GM18909 (cell line): ENCODE data around the gene POC5.
"Not testable (repeated sequence)": the region's sequence is repeated elsewhere in the genome, so short reads cannot be mapped to it uniquely, and the experiment has no call there.

Experiments
- ATAC-seq: cut with Tn5 transposase; IDR thresholded peaks from one replicate; pipeline ENCODE4 v1.9.1; 2021; ENCODE audit warnings: mild to moderate bottlenecking; ENCODE audit not compliant: unreplicated experiment, poor library complexity

The POC5 gene

DNA sequence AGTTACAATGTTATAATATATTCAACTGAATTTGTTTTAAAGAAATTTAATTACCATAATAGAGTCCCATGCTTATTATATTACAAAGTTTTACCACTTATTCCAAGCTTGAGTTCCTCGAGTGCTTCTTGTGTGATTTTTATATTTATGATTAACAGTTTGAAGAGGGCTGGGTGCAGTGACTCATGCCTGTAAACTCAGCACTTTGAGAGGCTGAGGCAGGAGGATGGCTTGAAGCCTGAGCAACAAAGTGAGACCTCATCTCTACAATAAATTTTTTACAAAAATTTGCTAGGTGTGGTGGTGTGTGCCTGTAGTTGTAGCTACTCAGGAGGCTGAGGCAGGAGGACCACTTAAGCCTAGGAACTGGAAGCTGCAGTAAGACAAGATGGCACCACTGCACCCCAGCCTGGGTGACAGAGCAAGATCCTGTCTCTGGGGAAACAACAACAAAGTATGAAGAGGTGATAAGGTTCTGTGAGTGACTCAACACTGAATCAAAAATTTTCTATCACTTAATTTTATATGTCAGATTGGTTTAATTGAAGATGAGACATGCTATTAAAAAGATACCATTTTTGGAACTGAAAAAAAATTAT, 9.2 kb downstream of the POC5 start:
- ATAC-seq = no peak

DNA sequence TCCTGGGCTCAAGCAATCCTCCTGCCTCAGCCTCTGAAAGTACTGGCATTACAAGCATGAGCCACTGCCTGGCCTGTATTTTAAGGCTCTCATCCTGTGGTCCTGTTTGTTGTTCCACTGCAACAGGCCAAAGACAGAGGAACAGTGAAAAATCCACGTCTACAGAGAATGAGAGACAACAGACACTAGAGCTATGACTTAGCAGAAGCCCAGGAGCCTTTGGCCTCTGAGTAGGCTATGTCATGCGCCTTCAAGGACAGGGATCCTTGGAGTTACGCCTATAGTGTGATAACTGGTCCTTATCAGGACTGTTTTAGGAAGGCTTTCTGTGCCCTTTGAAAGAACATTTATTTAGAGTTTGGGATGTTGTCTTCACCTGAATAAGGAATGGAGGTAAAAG, 10.5 kb downstream of the POC5 start:
- ATAC-seq = no peak

DNA sequence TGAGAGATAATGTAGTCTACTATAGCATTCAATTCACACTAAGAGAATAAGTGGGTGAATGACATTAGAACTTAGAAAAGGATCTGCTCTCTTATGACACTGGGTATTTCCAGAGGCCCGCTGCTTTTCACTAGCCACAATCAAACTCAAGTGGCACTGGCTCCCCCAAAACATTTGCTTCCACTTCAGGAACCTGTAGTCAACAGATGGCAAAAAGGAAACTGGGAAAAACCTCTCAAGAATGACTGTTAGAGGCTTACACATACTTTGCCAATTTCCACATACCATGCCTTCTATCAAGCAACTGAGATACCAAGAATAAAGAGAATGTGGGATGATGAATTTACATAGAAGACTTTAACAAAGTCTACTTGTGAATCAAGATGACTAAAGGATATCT, 11.2 kb downstream of the POC5 start:
- ATAC-seq = no peak

DNA sequence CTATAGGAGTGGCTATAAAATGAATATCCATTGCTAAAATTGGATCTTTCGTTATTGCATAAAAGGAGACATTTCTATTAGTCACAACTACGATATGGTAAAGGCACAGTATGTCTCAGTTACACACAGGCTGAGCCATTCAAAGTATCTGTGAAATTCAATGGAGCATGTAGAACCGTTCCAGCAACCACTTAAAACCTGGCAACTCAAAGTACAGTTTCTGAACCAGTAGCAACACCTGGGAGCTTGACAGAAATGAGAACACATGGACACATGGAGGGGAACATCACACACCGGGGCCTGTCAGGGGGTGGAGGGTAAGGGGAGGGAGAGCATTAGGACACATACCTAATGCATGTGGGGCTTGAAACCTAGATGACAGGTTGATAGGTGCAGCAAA, 15.4 kb downstream of the POC5 start:
- no peak for ATAC-seq

DNA sequence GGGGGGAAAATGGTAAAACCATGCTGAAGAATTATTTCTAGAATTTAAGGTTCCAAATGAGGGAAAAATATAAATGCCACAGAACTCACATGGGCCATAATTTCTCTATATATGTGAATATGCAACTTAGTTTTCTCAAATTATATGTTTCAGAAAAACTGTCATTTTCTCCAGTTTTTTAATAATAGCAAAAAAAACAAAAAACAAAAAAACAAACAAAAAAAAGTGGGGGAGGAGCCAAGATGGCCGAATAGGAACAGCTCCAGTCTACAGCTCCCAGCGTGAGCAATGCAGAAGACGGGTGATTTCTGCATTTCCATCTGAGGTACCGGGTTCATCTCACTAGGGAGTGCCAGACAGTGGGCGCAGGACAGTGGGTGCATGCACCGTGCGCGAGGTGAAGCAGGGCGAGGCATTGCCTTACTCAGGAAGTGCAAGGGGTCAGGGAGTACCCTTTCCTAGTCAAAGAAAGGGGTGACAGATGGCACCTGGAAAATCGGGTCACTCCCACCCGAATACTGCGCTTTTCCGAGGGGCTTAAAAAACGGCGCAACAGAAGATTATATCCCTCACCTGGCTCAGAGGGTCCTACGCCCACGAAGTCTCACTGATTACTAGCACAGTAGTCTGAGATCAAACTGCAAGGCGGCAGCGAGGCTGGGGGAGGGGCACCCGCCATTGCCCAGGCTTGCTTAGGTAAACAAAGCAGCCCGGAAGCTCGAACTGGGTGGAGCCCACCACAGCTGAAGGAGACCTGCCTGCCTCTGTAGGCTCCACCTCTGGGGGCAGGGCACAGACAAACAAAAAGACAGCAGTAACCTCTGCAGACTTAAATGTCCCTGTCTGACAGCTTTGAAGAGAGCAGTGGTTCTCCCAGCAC, 21.5 kb downstream of the POC5 start:
- ATAC-seq = not testable (repeated sequence)

DNA sequence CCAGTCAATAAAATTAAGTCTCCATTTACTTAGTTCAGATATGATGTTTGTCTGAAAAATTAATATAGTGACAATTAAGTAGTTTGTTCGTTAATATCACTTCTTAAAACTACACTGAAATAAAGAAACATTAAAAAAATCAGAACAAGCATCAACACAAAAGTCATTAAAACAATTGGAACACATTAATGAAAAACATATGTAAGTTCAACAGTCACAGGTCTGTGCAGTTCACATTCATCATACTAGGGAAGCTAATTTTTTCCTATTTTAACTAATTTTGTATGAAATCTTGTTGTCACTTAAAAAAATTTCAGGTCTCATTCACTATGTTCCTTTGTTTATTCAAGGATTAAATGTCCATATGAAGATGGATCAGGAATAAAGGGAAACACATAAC, 22.5 kb downstream of the POC5 start:
- no peak for ATAC-seq

DNA sequence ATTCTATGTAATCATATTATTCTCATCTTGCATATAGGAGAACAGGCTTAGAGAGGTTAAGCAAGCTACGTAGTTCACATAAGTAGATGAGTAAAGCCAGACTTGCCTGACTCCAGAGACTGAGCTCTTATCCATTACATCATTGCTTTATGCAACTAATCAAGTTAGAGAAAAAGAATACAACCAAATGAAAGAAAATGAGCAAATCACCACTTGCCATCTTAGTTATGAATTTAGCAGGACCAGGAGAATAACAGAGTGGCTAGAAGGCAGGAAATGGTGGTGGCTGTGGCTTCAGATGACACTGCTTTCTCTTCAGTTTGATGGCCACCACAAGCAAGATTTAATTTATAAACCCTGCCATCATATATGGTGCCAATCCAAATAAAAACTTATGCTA, 26.6 kb downstream of the POC5 start:
- no peak for ATAC-seq

DNA sequence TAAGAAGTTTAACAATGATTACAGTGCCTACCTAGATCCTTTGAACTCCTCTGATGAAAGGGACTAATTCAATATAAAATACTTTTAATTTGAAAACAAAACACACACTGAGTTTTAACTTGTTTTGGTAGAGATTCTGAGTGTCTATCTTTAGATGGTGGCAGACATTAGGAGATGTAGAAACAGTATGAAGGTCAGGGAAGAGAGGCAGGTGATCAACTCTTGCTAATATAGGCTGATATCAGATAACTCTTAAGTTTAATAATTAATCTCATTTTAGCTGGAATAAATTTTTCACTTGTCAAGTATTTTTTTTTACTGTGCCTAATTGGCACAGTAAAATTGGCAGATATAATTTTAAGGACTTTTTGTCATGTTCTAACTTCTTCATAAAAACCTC, 30.8 kb downstream of the POC5 start:
- no peak for ATAC-seq

DNA sequence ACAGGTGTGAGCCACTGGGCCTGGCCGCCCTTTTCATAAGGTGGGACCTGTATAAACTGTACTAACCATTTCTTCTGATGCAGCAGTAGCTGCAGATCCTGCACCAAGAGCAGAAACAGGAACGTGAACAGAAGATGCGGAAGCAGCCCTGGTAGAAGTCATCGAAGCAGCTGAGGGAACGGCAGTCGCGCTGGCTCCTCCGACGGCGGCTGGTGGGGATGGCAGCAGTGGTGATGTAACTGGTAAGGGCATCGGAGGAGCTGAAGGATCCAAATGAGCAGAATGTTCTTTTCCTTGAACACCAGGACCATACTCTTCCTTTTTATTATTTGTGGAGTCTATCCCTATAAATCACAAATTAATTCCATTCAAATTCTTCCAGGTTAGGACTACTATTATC, 32.1 kb downstream of the POC5 start:
- no peak for ATAC-seq

DNA sequence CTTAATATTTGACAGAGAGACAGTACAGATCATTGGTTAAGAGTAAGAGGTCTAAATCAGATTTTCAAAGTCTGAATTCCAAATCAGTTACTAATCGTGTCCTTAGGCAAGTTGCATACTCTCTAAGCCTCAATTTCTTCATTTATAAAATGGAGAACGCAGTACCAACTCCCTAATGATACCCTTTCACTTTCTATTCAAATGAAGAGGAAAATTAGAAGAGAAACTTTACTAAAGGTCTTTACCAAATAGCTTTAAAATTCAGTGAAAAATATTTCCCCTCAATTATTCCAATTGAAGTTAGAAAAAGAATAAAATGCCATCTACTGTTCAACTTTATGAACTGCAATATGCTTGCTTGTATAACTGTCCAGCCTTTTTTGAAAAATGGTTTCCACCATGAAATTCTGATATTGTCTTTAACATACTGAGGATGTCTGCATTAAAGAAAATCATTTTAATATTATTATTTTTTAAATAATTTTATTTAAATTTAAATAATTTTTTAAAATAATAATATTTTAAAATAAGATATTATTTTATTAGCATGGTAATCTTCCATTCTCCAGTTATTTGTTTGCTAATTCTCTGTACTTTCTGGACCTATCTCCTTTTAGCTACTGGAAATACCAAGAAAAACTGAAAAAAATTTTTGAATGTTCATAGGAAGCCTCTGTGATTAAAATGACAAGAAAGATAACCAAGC, 36.0 kb downstream of the POC5 start:
- ATAC-seq = no peak

DNA sequence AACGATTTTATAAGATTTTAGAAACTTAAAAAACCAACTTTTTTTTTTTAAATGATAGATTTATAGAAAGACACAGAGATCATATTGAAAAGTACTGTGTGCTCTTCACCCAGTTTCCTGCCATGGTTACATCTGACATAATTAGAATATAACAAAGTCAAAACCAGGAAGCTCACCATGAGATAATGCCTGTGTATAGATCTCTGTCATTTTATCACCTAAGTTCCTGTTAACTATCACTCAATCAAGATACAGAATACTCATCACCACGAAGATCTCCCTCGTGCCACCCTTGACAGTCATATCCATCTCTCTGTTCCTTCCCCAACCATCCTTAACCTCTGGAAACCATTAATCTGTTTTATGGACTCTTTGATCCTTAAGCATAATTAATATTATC, 39.1 kb downstream of the POC5 start:
- no peak for ATAC-seq

DNA sequence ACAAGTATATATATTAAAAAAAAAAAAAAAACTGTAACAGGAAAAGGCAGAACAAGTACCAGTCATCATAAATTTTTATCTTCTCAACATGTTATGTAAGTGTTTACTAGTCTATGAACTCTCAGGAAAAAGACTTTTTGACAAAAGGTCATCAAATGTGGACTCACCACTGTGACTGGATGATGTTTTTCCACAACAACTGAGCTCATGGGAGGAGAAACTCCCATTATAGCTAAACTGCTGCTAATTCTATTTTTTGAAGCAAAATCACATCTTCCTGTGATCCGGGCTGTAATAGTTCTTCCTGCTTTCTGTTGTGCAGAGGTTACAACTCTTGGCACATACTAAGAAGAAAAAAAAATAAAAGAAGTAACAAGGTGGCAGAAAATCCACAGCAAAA, 39.6 kb downstream of the POC5 start:
- ATAC-seq = no peak

DNA sequence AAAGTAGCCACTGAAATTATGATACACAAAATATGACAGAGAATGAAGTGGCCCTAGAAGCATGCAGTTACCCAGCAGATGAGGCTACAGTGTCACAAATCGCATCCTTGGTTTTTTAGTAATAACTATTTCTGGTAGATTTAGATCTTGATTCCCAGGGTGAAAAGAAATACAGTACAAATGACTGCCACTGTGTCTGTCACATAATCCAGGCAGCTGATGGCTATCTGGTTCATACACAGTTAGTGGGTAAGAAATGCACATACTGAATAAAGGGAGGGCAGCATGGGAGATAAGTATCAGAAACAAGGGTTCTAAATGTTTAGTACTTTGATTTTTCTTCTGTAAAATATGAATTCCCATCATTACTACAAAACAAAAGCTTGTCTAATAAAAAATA, 41.5 kb downstream of the POC5 start:
- no peak for ATAC-seq

DNA sequence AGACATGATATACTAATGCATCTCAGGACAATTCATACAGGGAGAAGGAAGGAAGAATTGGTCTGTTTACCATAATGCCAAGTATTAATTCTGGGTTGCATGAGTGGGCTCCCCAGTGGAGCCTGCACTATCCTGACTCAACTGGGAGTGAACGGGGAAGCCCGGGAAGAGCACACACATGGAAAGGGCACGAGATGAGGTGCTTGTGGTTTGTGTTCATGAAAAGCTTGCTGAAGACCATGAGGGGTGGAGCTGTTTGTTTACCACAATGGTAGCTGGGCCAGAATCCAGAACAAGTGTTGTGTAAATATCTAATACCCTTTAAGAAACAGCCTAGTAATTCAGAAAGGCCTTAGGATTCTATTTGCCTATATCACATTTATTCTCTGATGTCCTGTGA, 44.6 kb downstream of the POC5 start:
- no peak for ATAC-seq

DNA sequence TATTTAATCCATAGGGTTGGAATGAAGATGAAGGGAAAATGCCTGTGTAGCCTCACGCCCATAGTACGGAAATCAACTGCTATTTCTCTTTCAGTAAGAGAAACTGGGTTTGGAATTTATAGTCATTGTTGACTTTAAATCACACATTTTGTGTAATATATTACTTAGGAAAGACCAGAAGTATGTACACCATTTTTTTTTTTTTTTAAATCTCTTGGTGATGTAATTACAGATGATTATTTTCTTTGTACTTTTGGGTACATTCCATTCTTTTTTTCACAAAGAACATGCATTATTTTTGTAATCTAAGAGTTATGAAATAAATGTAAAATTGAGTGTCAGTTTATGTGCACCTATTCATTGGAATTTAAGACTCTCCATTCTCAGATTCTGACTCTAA, 45.7 kb downstream of the POC5 start:
- no peak for ATAC-seq

DNA sequence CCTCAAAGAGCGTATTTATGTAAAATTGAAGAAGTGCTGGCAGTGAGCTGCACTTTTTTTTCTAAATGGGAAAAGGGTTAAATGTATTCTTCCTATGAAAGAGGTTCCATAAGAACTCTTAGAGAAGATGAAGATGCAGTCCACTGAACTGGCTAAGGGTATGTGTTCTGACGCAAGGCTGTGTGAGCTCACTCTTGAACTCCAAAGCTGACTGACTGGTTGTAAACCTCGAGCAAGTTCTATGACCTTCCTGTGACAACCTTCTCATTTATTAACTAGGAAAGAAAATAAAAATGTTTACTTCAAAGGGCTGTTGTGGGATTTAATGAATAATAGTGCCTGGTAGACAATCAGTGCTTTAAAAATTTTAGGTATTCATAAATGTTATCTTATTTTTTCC, 46.7 kb downstream of the POC5 start:
- ATAC-seq = no peak

DNA sequence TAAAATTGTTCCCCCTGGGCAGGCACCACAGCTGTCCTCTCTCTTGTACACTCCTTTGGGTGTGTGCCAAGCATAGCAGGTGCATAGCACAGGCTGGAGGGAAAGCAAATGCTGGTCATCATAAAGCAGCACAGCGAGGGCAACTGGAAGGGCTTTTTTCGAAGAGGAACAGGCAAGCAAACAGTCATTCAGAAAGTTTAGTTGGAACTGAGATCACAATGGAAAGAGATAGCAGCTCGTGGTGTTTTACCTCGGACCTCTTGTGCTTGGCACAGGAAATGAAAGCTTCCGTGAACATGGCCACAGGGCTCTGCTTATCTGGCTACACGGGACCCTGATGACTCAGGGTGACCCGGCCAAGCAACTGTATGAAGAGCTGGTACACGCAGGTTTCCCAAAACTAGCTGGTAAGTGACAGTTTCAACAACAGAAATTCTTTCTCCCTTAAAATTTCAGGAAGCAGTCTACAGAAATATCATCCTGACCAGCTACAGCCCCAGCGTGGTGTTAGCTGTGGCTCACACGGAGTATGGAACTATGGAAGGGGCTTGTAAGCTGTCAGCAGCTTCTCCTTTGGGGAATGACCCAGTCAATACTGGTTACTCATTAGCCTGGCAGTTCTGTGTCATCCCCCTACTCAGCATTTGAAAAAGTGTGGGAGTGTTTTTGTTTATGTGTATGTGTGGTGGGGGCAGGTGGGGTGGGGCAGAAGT, 48.1 kb downstream of the POC5 start:
- peak; percentile 95 for ATAC-seq

DNA sequence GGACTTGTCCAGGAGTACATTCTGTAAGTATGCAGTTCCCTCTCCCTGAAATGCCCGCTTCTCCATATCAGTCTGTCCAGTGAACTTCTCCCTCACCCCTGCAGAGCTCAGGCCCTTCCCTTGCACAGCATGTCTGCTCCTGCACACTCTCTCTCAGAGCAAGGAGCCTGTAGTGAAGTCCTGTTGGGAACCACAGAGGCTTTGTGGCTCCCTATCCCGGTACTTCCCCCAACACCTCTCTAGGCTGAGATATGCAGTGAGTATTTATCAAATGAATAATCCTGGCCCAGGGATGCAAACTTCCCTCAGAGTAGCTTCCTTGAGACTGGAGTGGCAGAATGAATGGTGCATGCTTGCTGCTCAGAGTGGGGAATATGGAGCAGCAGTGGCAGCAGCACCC, 48.8 kb downstream of the POC5 start:
- peak; percentile 11 for ATAC-seq

DNA sequence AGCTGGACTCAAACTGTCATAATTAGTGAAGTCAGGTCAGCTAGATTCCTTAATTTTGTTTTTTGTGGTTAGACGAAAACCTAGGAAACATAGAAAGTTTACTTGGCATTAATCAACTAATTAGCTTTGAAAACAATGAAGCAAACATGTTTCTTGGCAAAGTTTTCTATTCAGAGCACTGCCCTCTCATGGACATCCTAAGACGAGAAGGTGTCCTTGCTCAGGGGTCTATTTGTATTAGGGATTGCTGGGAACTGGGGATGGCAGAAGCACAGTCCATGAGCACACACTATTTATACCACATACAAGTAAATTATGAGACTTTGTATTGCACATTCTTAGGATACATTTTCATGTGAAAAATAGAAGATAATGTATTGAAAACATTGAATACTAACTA, 49.7 kb downstream of the POC5 start:
- ATAC-seq = no peak

DNA sequence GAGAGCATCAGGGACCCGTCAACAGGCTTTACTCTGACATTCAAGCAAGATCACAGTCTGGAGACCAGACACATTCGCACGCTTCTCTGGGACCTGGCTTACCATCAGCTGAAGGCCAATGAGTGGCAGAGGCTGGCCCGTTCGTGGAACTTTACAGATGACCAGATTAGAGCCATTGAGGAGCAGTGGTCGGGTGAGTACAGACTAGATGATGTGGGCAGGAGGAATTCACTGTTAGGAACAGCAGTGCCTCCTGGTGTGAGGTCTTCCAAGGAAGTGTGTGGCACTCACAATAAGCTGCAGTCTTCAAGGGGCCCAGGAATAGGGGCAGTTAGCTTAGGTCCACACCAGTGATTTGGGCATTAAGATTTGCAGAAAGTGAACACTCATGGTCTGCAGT, 50.4 kb downstream of the POC5 start:
- ATAC-seq = no peak

DNA sequence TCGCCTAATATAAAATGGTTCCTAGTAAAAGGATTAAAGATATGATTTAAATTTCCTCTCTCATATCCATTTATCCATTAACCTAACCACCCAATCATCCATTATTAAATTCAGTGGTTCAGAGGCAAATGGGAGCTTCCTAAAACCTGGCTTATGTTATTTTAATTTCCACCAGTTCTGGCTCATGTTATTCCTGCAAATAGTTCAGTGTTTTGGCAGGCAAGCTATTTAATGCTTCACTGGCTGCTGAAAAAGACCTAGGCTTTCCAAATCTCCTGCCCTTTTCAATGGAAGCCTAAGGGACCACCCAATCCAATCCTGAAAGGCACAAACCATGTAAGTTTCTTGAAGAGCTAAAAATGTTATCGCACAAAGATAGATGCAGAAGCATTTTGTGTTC, 52.3 kb downstream of the POC5 start:
- ATAC-seq = no peak
